Testis (tissue), 2 donors: ENCODE results near the gene NUDT14.

Experiments
- CTCF ChIP-seq, 3 experiments: fragments of 450-650 bp in 2 of 3; fragments of 200-600 bp in 1 of 3; sonication (generic) in 1 of 3; IDR thresholded peaks; one replicate each; pipeline ENCODE4 v1.5.1; 2016 to 2019; ENCODE audit warnings: antibody characterized with exemption in 3 of 3, mild to moderate bottlenecking in 2 of 3, moderate library complexity in 1 of 3
- POLR2A ChIP-seq: fragments of 450-650 bp; IDR thresholded peaks from one replicate; pipeline ENCODE4 v1.6.1; 2017; ENCODE audit warnings: antibody characterized with exemption, mild to moderate bottlenecking, moderate library complexity

- TF ChIP-seq CTCF (IDR thresholded peaks at IDR 0.05) = no peak
- no peak for TF ChIP-seq POLR2A
Measured at GRCh38 chr14:105144666-105145380, 36.3 kb downstream of the NUDT14 start.
